ENCODE results near the gene YIPF2.

DNA sequence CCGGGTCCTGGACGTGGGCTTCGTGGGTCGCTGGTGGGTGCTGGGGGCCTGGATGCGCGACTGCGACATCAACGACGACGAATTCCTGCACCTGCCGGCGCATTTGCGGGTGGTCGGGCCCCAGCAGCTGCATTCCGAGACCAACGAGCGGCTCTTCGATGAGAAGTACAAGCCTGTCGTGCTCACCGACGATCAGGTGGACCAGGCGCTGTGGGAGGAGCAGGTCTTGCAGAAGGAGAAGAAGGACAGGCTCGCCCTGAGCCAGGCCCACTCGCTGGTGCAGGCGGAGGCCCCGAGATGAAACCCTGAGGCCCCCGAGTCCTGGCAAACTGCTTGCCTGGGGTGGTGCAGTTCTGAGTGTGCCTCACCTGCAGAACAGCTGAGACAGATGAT lies 959 bp upstream of the YIPF2 start:
- no peak for TF ChIP-seq EZH2 (IDR thresholded peaks at IDR 0.05; ENCODE audit: insufficient read depth, poor library complexity, severe bottlenecking)
- no peak for TF ChIP-seq EZH2phosphoT487 (IDR thresholded peaks at IDR 0.05; ENCODE audit: insufficient read depth, low read depth)

All from GM23248 (cell line).